SU-DHL-6 (cell line): ENCODE data around the gene ANKS1B.

Experiments
- H2AFZ ChIP-seq: fragments of 200-600 bp; sonication (generic); 2 replicates; pipeline ENCODE4 v1.6.1; 2014; ENCODE audit warnings: low read depth, mild to moderate bottlenecking, moderate library complexity, mixed read lengths, antibody characterized with exemption, low read length; ENCODE audit not compliant: severe bottlenecking
- H3F3A ChIP-seq: fragments of 200-600 bp; shearing (Covaris generic); 2 replicates; pipeline ENCODE4 v1.6.0; 2016; ENCODE audit warnings: antibody characterized with exemption, mild to moderate bottlenecking; ENCODE audit not compliant: insufficient read depth
- H3K27ac ChIP-seq: fragments of 200-600 bp; sonication (generic); 2 replicates; pipeline ENCODE4 v1.5.1; 2016; ENCODE audit warnings: low read depth, mild to moderate bottlenecking, low read length, moderate library complexity, mixed read lengths
- H3K27me3 ChIP-seq: fragments of 200-600 bp; sonication (generic), shearing (Covaris generic); 2 replicates; pipeline ENCODE4 v1.6.0; 2014; ENCODE audit warnings: mild to moderate bottlenecking, low read length
- H3K36me3 ChIP-seq: fragments of 200-600 bp; sonication (generic); 2 replicates; pipeline ENCODE4 v1.6.1; 2014; ENCODE audit warnings: mild to moderate bottlenecking, low read length, mixed read lengths
- H3K4me2 ChIP-seq: fragments of 300-600, 200-600 bp; shearing (Covaris generic), sonication (generic); 2 replicates; pipeline ENCODE4 v1.6.0; 2014; ENCODE audit warnings: low read length, low read depth, mild to moderate bottlenecking; ENCODE audit not compliant: poor library complexity, severe bottlenecking
- H3K4me3 ChIP-seq: fragments of 200-600 bp; sonication (generic); 2 replicates; pipeline ENCODE4 v1.5.1; 2014; ENCODE audit warnings: antibody characterized with exemption, low read length, mild to moderate bottlenecking, mixed read lengths; ENCODE audit not compliant: insufficient read depth, poor library complexity, severe bottlenecking
- H3K79me2 ChIP-seq: fragments of 200-600 bp; sonication (generic); 2 replicates; pipeline ENCODE4 v1.6.1; 2014; ENCODE audit warnings: mild to moderate bottlenecking, low read length, moderate library complexity; ENCODE audit not compliant: insufficient read depth
- H3K9ac ChIP-seq: fragments of 200-600 bp; sonication (generic); 2 replicates; pipeline ENCODE4 v1.7.0; 2014; ENCODE audit warnings: mild to moderate bottlenecking, low read length
- H3K9me2 ChIP-seq: fragments of 200-600 bp; sonication (generic); replicated peaks from 2 replicates; pipeline ENCODE4 v1.6.1; 2014; ENCODE audit warnings: low read length; ENCODE audit not compliant: insufficient read depth
- H3K9me3 ChIP-seq: fragments of 200-600 bp; sonication (generic); 2 replicates; pipeline ENCODE4 v1.6.1; 2014; ENCODE audit warnings: low read length, mixed read lengths; ENCODE audit not compliant: insufficient read depth
- H4K20me1 ChIP-seq: fragments of 200-600 bp; sonication (generic); 2 replicates; pipeline ENCODE4 v1.6.1; 2014; ENCODE audit warnings: low read depth, mild to moderate bottlenecking, antibody characterized with exemption, low read length, moderate library complexity, mixed read lengths
- CTCF ChIP-seq: fragments of 200-600 bp; sonication (generic); IDR thresholded peaks from one replicate; pipeline ENCODE4 v1.5.1; 2017; ENCODE audit warnings: antibody characterized with exemption, mild to moderate bottlenecking, low read length, moderate library complexity; ENCODE audit not compliant: insufficient read depth, poor library complexity, severe bottlenecking
- EZH2phosphoT487 ChIP-seq: fragments of 200-600 bp; sonication (generic), shearing (Covaris generic); conservative IDR thresholded peaks from 2 replicates; pipeline ENCODE4 v1.6.1; 2018; ENCODE audit warnings: mild to moderate bottlenecking, antibody characterized with exemption, low read length, moderate library complexity, mixed read lengths

ANKS1B gene

DNA sequence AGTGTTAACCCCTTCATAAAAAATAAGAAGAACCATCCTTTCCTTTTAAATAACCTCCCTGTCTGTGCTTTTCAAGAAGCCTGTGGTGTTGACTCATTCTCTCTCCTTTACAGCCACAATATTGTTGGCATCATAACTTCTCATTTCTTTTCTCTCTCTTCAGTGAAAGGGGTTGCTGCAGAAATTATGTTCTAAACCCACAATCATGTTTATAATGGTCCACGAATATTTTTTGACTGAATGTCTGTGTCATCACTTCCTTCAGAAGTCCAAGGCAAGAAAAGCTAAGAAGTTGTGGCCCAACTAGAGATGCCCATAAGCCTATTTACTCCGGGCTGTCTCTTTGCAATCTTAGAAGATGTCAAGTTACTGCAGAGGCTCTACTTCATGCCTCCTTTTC lies 851.3 kb downstream of the ANKS1B start:
- H3K9ac ChIP-seq = no peak overlapping the region
- no peaks in the 10 kb centered on the region for H3K9me2 ChIP-seq
- no peak overlapping the region for H3K27ac ChIP-seq
- no peaks in the 10 kb centered on the region for H4K20me1 ChIP-seq
- H3K4me2 ChIP-seq = no peak overlapping the region
- H3K9me3 ChIP-seq = no peaks in the 10 kb centered on the region
- no peaks in the 10 kb centered on the region for H3K36me3 ChIP-seq
- no peak overlapping the region for H2AFZ ChIP-seq
- H3K79me2 ChIP-seq = no peaks in the 10 kb centered on the region
- H3K27me3 ChIP-seq = no peaks in the 10 kb centered on the region
- no peak overlapping the region for H3K4me3 ChIP-seq
- H3F3A ChIP-seq = no peaks in the 10 kb centered on the region
- TF ChIP-seq CTCF (no peak), EZH2phosphoT487 (no peak)

- no peak overlapping the region for H3K4me3 ChIP-seq
Observed at GRCh38 chr12:99131751-99132199, 853.0 kb downstream of the ANKS1B start.

GRCh38 chr12:99130808-99131553 lies 853.8 kb downstream of the ANKS1B start:
- TF ChIP-seq CTCF (no peak), EZH2phosphoT487 (no peak)
- H3K4me2 ChIP-seq = no peak overlapping the region
- no peak overlapping the region for H3K27ac ChIP-seq
- H3K9me2 ChIP-seq = no peaks in the 10 kb centered on the region
- H3K4me3 ChIP-seq = no peak overlapping the region
- no peaks in the 10 kb centered on the region for H4K20me1 ChIP-seq
- no peaks in the 10 kb centered on the region for H3K9me3 ChIP-seq
- no peaks in the 10 kb centered on the region for H3F3A ChIP-seq
- no peaks in the 10 kb centered on the region for H3K79me2 ChIP-seq
- H3K27me3 ChIP-seq = no peaks in the 10 kb centered on the region
- no peak overlapping the region for H2AFZ ChIP-seq
- H3K36me3 ChIP-seq = no peaks in the 10 kb centered on the region
- H3K9ac ChIP-seq = no peak overlapping the region

More at GRCh38 chr12:99131751-99132199, 853.0 kb downstream of the ANKS1B start:
- Histone ChIP-seq H3K36me3 (no peaks in the 10 kb centered on the region), H3F3A (no peaks in the 10 kb centered on the region), H3K27me3 (no peaks in the 10 kb centered on the region), H3K4me2 (no peak overlapping the region), H4K20me1 (no peaks in the 10 kb centered on the region), H3K9me2 (no peaks in the 10 kb centered on the region), H3K27ac (no peak overlapping the region), H3K9me3 (no peaks in the 10 kb centered on the region), H3K9ac (no peak overlapping the region), H3K79me2 (no peaks in the 10 kb centered on the region), H2AFZ (no peak overlapping the region)
- no peak for TF ChIP-seq CTCF
- no peak for TF ChIP-seq EZH2phosphoT487
